Astrocyte of the cerebellum (primary cell): ENCODE measurements around the gene EOMES.
A peak's percentile ranks its signal among the peaks of the same experiment; 100 is the strongest.

Experiments used
- DNase-seq: peaks from one replicate; pipeline ENCODE4 v3.0.0-alpha.2; 2011; ENCODE audit warnings: low read depth
- H3K4me3 ChIP-seq: 2 replicates; pipeline ENCODE4 v1.5.1; 2011; ENCODE audit warnings: mild to moderate bottlenecking, low read depth, low read length, moderate library complexity
- CTCF ChIP-seq: IDR thresholded peaks from 2 replicates; pipeline ENCODE4 v1.5.1; 2012; ENCODE audit warnings: low read length, low read depth, moderate library complexity, mild to moderate bottlenecking; ENCODE audit errors: missing control alignments
- in situ Hi-C: cut with HindIII; loops from 2 replicates; pipeline ENCODE4 v1.10.0; 2017; ENCODE audit warnings: low sequenced_read_pairs

The EOMES gene

GRCh38 chr3:27684302-27684701 is 37.8 kb downstream of the EOMES start:
- DNase-seq: no peak
- no peak for TF ChIP-seq CTCF
- H3K4me3 ChIP-seq: no peak overlapping the region
- in situ Hi-C loops: no loop called here

- H3K4me3 ChIP-seq: no peak overlapping the region
These were observed 40.8 kb downstream of the EOMES start for GRCh38 chr3:27681249-27681748.

GRCh38 chr3:27680517-27681246 is 41.4 kb downstream of the EOMES start:
- no peak for TF ChIP-seq CTCF
- no peak overlapping the region for H3K4me3 ChIP-seq
- in situ Hi-C loops: no loop called here
- DNase-seq: peak; percentile 26

More at GRCh38 chr3:27681249-27681748, 40.8 kb downstream of the EOMES start:
- in situ Hi-C loops: no loop called here
- peak; percentile 70 for DNase-seq
- TF ChIP-seq CTCF: peak; percentile 58

GRCh38 chr3:27679691-27680090 is 42.4 kb downstream of the EOMES start:
- H3K4me3 ChIP-seq: no peak overlapping the region
- in situ Hi-C loops: no loop called here
- no peak for TF ChIP-seq CTCF
- no peak for DNase-seq

- in situ Hi-C loops: no loop called here
- TF ChIP-seq CTCF: no peak
- no peak overlapping the region for H3K4me3 ChIP-seq
- DNase-seq: no peak
These were observed 43.9 kb downstream of the EOMES start for GRCh38 chr3:27678234-27678633.

- TF ChIP-seq CTCF: no peak
- peak; percentile 95 for DNase-seq
- H3K4me3 ChIP-seq: no peak overlapping the region
- in situ Hi-C loops: no loop called here
These were observed 44.6 kb downstream of the EOMES start for GRCh38 chr3:27677565-27677964.
